K562 (cell line): Measurements from ENCODE around the gene GPR15. TPM values are rescaled to one million over a fixed set of nuclear protein-coding genes. Genes with fewer than 3 reads are reported as not detected.

Experiments used
- ATAC-seq: fragments of 200-7000 bp; cut with Tn5 transposase; 3 replicates; pipeline ENCODE4 v1.9.1; 2020; ENCODE audit warnings: moderate library complexity
- BruUV-seq: library from RNA; stranded (reverse); fragments of 400-500 nt; replicated peaks from 2 replicates; lab custom pipeline; 2021; lab: Mats Ljungman, UMichigan
- CTCF ChIA-PET: fragments of 300-600 bp; formaldehyde crosslinking; extraction: SDS; loops from one replicate; lab custom pipeline; 2021; ENCODE audit warnings: low intra/inter-chr PET ratio; lab: Yijun Ruan, JAX
- POLR2A ChIA-PET: fragments of 300-600, 350-650 bp; sonication (Branson Sonifier 250); formaldehyde crosslinking; extraction: SDS; loops from one replicate; lab custom pipeline; 2021; ENCODE audit warnings: antibody characterized with exemption, inconsistent platforms; lab: Yijun Ruan, JAX
- DNase-seq, 4 experiments: peaks; one replicate each; pipeline versions ENCODE4 v3.0.0 to v3.0.0-alpha.2; 2011 to 2018; ENCODE audit warnings: low spot score in 3 of 4, mixed read lengths in 3 of 4; ENCODE audit errors: extremely low read depth in 1 of 4
- FAIRE-seq: peaks from 2 replicates; lab custom pipeline; 2011; peaks lifted over from hg19 to GRCh38; lab: Jason Lieb, UNC
- H2AFZ ChIP-seq: 2 replicates; pipeline ENCODE4 v1.6.0; 2011; ENCODE audit warnings: low read depth, low read length, control low read depth, inconsistent platforms
- H3K27ac ChIP-seq: fragments of 200-600 bp; 3 replicates; pipeline ENCODE4 v1.8.0; 2011; ENCODE audit warnings: low read depth, mild to moderate bottlenecking, control low read depth, inconsistent platforms, low read length, moderate library complexity, mixed read lengths; ENCODE audit errors: extremely low read depth
- H3K27me3 ChIP-seq, 2 experiments: fragments of 300-600 bp in 1 of 2; 2 replicates in 1 of 2; 3 replicates in 1 of 2; pipeline versions ENCODE4 v1.6.0 to v1.8.0; 2011; ENCODE audit warnings: inconsistent platforms in 2 of 2, low read length in 2 of 2, mild to moderate bottlenecking in 1 of 2, mixed read lengths in 1 of 2, moderate library complexity in 1 of 2; ENCODE audit not compliant: control insufficient read depth in 2 of 2, insufficient read depth in 2 of 2
- H3K36me3 ChIP-seq: fragments of 300-600 bp; 3 replicates; pipeline ENCODE4 v1.8.0; 2011; ENCODE audit warnings: mild to moderate bottlenecking, low read length, inconsistent platforms; ENCODE audit not compliant: control insufficient read depth, insufficient read depth
- H3K4me1 ChIP-seq, 2 experiments: fragments of 200-600 bp in 1 of 2; replicated peaks in 1 of 2; 2 replicates in 1 of 2; 3 replicates in 1 of 2; pipeline versions ENCODE4 v1.5.1 to v1.8.0; 2011; ENCODE audit warnings: inconsistent platforms in 2 of 2, low read length in 2 of 2, mild to moderate bottlenecking in 1 of 2, mixed read lengths in 1 of 2, moderate library complexity in 1 of 2; ENCODE audit not compliant: control insufficient read depth in 2 of 2, insufficient read depth in 2 of 2
- H3K4me2 ChIP-seq: 2 replicates; pipeline ENCODE4 v1.6.1; 2011; ENCODE audit warnings: low read length, control low read depth, inconsistent platforms, mixed read lengths; ENCODE audit not compliant: insufficient read depth
- H3K4me3 ChIP-seq: fragments of 200-600 bp; sonication (generic), shearing (Covaris generic); 2 replicates; pipeline ENCODE4 v1.5.1; 2016; ENCODE audit warnings: control low read depth, inconsistent platforms
- H3K79me2 ChIP-seq: fragments of 200-600 bp; 3 replicates; pipeline ENCODE4 v1.8.0; 2011; ENCODE audit warnings: low read length, inconsistent platforms; ENCODE audit not compliant: control insufficient read depth, insufficient read depth
- H3K9ac ChIP-seq, 2 experiments: 2 replicates each; pipeline versions ENCODE4 v1.6.0 to v1.6.1; 2011; ENCODE audit warnings: low read depth in 2 of 2, low read length in 2 of 2, control low read depth in 1 of 2, inconsistent platforms in 1 of 2, mild to moderate bottlenecking in 1 of 2, mixed read lengths in 1 of 2; ENCODE audit not compliant: insufficient read depth in 1 of 2
- H3K9me1 ChIP-seq: one replicate; pipeline ENCODE4 v1.6.0; 2011; ENCODE audit warnings: inconsistent platforms, mild to moderate bottlenecking, low read length, moderate library complexity; ENCODE audit not compliant: control insufficient read depth, insufficient read depth
- H3K9me3 ChIP-seq: replicated peaks from 2 replicates; pipeline ENCODE4 v1.5.1; 2011; ENCODE audit warnings: low read depth, low read length, inconsistent platforms; ENCODE audit not compliant: control insufficient read depth, insufficient read depth
- H4K20me1 ChIP-seq: replicated peaks from 2 replicates; pipeline ENCODE4 v1.6.1; 2011; ENCODE audit warnings: low read length, inconsistent platforms, mixed read lengths; ENCODE audit not compliant: control insufficient read depth, insufficient read depth
- ATF3 ChIP-seq, 2 experiments: fragments of 450-650 bp in 1 of 2; sonication (generic) in 1 of 2; formaldehyde crosslinking in 1 of 2; IDR thresholded peaks in 1 of 2; conservative IDR thresholded peaks in 1 of 2; 2 replicates each; pipeline versions ENCODE4 v1.6.1 to v1.8.1; 2016 to 2023; ENCODE audit warnings: mild to moderate bottlenecking in 2 of 2, moderate library complexity in 2 of 2, inconsistent platforms in 1 of 2, missing genetic modification reagents in 1 of 2
- NFIC ChIP-seq: fragments of 450-650 bp; IDR thresholded peaks from 2 replicates; pipeline ENCODE4 v1.6.1; 2017; ENCODE audit warnings: mild to moderate bottlenecking, inconsistent platforms
- NONO ChIP-seq, 2 experiments: fragments of 200-400 bp in 1 of 2; fragments of 450-650 bp in 1 of 2; formaldehyde crosslinking in 1 of 2; IDR thresholded peaks; 2 replicates each; pipeline ENCODE4 v1.6.1; 2017; ENCODE audit warnings: low read depth in 2 of 2, mild to moderate bottlenecking in 2 of 2, moderate library complexity in 2 of 2, low read length in 1 of 2
- POLR3A ChIP-seq: IDR thresholded peaks from 2 replicates; pipeline ENCODE4 v1.6.1; 2011; ENCODE audit warnings: borderline replicate concordance, mild to moderate bottlenecking, moderate library complexity; ENCODE audit not compliant: insufficient read length, insufficient read depth; ENCODE audit errors: extremely low read depth
- SIX5 ChIP-seq, 2 experiments: IDR thresholded peaks; 2 replicates each; pipeline ENCODE4 v1.6.1; 2011; ENCODE audit warnings: low read length in 2 of 2, borderline replicate concordance in 1 of 2, low read depth in 1 of 2, mild to moderate bottlenecking in 1 of 2, moderate library complexity in 1 of 2; ENCODE audit not compliant: insufficient read depth in 1 of 2
- SNIP1 ChIP-seq: fragments of 450-650 bp; IDR thresholded peaks from 2 replicates; pipeline ENCODE4 v1.7.1; 2017; ENCODE audit warnings: low read depth, mild to moderate bottlenecking
- SRSF3 ChIP-seq: fragments of 200-400 bp; formaldehyde crosslinking; IDR thresholded peaks from 2 replicates; pipeline ENCODE4 v1.6.1; 2016; ENCODE audit warnings: mild to moderate bottlenecking, low read length, moderate library complexity; ENCODE audit not compliant: insufficient read depth
- THRB ChIP-seq: fragments of 450-650 bp; formaldehyde crosslinking; conservative IDR thresholded peaks from 2 replicates; pipeline ENCODE4 v1.4.0; 2022; ENCODE audit warnings: mild to moderate bottlenecking, missing genetic modification characterization
- WGBS: fragments of 100-300 bp; shearing (Covaris generic); methylation state at CpG from one replicate; pipeline ENCODE4 v1.1.6; 2016; ENCODE audit warnings: low coverage, mixed read lengths; ENCODE audit not compliant: insufficient coverage; ENCODE audit errors: missing lambda C conversion rate; 5-methylcytosine and 5-hydroxymethylcytosine counted together
- in situ Hi-C: fragments of 300-500 bp; cut with MboI; formaldehyde crosslinking; loops from 4 replicates; pipeline ENCODE4 v1.15.0; 2018; ENCODE audit warnings: inconsistent platforms, mixed read lengths
- intact Hi-C: fragments of 100-400 bp; cut with micrococcal nuclease; formaldehyde crosslinking; loops from 2 replicates; pipeline ENCODE4 v1.14.2; 2022
- polyA plus RNA-seq, 8 experiments: library from polyadenylated mRNA; depleted of rRNA in 4 of 8; stranded (reverse) in 5 of 8; unstranded in 3 of 8; fragments of >200 nt; fragmentation: Nextera tagmentation in 2 of 8; fragmentation: Illumina TruSeq in 1 of 8; extraction: Ambion mirVana in 2 of 8; extraction: Trizol in 1 of 8; gene quantifications; 2 replicates each; pipeline versions ENCODE4 v1.2.1 to v1.2.3, GENCODE V29; 2011 to 2014; ENCODE audit warnings: inconsistent platforms in 1 of 8, missing spikeins in 1 of 8
- total RNA-seq, 7 experiments: library from RNA; depleted of rRNA in 6 of 7; stranded (reverse); fragments of >200 nt in 6 of 7; fragmentation: Illumina TruSeq in 2 of 7; extraction: Trizol in 2 of 7; gene quantifications; 2 replicates each; pipeline versions ENCODE4 v1.2.1 to v1.2.3, GENCODE V29; 2011 to 2021; ENCODE audit warnings: low replicate concordance in 1 of 7
- TF ChIP-seq, protein P1 (sequence below), 2 experiments: IDR thresholded peaks; 2 replicates each; pipeline ENCODE4 v1.6.1; 2011; ENCODE audit warnings: borderline replicate concordance in 1 of 2, control low read depth in 1 of 2, low read depth in 1 of 2, low read length in 1 of 2, mild to moderate bottlenecking in 1 of 2, mixed read lengths in 1 of 2, moderate library complexity in 1 of 2; ENCODE audit not compliant: insufficient read depth in 1 of 2, insufficient read length in 1 of 2, poor library complexity in 1 of 2, severe bottlenecking in 1 of 2; ENCODE audit errors: extremely low read depth in 1 of 2
- TF ChIP-seq, protein P2 (sequence below): fragments of 450-650 bp; formaldehyde crosslinking; IDR thresholded peaks from 2 replicates; pipeline ENCODE4 v1.4.0; 2022; ENCODE audit warnings: mild to moderate bottlenecking, moderate library complexity
- TF ChIP-seq, protein P3 (sequence below): fragments of 450-650 bp; IDR thresholded peaks from 2 replicates; pipeline ENCODE4 v1.6.1; 2016; ENCODE audit warnings: mild to moderate bottlenecking

Gene GPR15
- total and polyA plus RNA-seq, 9 of the 15 experiments (the other 6 are each of a cell fraction or from before 2014, with no cell fraction given): 0.13 TPM; not detected in 8

DNA sequence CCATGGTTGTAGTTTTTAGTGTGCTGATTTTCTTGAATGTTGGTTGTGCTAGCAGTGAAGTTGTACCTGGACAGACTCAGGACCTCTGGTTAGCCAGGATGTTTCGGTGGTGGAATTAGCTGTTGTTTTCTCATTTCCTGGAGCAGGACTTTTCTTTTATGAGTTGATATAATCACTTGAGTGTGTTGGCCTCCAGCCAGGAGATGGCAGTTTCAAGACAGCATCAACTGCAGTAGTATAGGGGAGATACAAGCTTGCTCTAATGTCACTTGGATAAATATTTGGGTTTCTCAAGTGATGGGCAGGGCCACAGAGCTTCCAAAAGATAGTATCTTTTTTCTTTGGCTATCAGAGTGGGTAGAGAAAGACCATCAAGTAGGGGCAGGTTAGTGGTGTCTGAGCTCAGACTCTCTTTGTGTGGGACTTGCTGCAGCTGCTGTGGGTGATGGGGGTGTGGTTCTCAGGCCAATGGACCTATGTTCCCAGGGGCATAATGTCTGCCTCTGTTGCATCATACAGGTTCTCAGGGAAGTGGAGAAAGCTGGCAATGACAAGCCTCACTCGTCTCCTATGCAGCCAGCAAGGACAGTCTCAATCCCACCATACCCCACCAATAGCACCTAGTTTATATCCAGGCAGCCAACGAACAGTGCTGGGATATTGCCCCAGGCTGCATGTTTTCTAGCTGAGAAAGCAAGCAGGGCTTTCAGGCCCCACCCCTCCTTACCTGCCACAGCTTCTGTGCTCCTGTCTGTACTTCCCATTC lies 48.9 kb upstream of the GPR15 start:
- peaks cover 0 to 7% of the 10 kb centered on the region in 2 experiments; a peak in 3 of 5 replicates for H3K4me1 ChIP-seq
- H3K9ac ChIP-seq: no peak overlapping the region
- intact Hi-C loops: no loop called here
- TF ChIP-seq, protein P1, sequence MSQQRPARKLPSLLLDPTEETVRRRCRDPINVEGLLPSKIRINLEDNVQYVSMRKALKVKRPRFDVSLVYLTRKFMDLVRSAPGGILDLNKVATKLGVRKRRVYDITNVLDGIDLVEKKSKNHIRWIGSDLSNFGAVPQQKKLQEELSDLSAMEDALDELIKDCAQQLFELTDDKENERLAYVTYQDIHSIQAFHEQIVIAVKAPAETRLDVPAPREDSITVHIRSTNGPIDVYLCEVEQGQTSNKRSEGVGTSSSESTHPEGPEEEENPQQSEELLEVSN (IDR thresholded peaks at IDR 0.05; ENCODE audit: borderline replicate concordance in 1 of 2, extremely low read depth in 1 of 2, insufficient read depth in 1 of 2, insufficient read length in 1 of 2, low read depth in 1 of 2, low read length in 1 of 2, poor library complexity in 1 of 2, severe bottlenecking in 1 of 2): no peak
- no peak for TF ChIP-seq SNIP1
- no peak for TF ChIP-seq THRB (CRISPR knock-in tag)
- TF ChIP-seq SIX5 (IDR thresholded peaks at IDR 0.05; ENCODE audit: borderline replicate concordance in 1 of 2, insufficient read depth in 1 of 2, low read depth in 1 of 2, low read length in 2 of 2): no peak
- TF ChIP-seq, protein P2, sequence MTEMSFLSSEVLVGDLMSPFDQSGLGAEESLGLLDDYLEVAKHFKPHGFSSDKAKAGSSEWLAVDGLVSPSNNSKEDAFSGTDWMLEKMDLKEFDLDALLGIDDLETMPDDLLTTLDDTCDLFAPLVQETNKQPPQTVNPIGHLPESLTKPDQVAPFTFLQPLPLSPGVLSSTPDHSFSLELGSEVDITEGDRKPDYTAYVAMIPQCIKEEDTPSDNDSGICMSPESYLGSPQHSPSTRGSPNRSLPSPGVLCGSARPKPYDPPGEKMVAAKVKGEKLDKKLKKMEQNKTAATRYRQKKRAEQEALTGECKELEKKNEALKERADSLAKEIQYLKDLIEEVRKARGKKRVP (CRISPR knock-in tag): 0 out of 2 replicates have a peak, but pooled peaks have one; percentile 48
- no peak for TF ChIP-seq NONO (IDR thresholded peaks at IDR 0.05; ENCODE audit: low read depth in 2 of 2, low read length in 1 of 2)
- TF ChIP-seq ATF3 (IDR thresholded peaks at IDR 0.05): peak; percentile 50
- TF ChIP-seq ATF3 (CRISPR knock-in tag; conservative IDR thresholded peaks at IDR 0.05): no peak
- TF ChIP-seq NFIC: peak; percentile 72
- TF ChIP-seq, protein P3, sequence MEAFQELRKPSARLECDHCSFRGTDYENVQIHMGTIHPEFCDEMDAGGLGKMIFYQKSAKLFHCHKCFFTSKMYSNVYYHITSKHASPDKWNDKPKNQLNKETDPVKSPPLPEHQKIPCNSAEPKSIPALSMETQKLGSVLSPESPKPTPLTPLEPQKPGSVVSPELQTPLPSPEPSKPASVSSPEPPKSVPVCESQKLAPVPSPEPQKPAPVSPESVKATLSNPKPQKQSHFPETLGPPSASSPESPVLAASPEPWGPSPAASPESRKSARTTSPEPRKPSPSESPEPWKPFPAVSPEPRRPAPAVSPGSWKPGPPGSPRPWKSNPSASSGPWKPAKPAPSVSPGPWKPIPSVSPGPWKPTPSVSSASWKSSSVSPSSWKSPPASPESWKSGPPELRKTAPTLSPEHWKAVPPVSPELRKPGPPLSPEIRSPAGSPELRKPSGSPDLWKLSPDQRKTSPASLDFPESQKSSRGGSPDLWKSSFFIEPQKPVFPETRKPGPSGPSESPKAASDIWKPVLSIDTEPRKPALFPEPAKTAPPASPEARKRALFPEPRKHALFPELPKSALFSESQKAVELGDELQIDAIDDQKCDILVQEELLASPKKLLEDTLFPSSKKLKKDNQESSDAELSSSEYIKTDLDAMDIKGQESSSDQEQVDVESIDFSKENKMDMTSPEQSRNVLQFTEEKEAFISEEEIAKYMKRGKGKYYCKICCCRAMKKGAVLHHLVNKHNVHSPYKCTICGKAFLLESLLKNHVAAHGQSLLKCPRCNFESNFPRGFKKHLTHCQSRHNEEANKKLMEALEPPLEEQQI: no peak
- TF ChIP-seq SRSF3: no peak
- TF ChIP-seq POLR3A: no peak
- H2AFZ ChIP-seq: peak overlapping the region; percentile 55; the same call in 1 of the 2 replicates
- 12% methylated on average over 2 of the region's 3 CpGs for WGBS
- H3K27ac ChIP-seq: no peak overlapping the region
- no peaks in the 10 kb centered on the region for H3K36me3 ChIP-seq
- peak overlapping the region; percentile 18; the same call in 1 of the 2 replicates for H3K4me2 ChIP-seq
- ATAC-seq (peak; percentile 73), FAIRE-seq (no peak), DNase-seq (peak in 1 of 4 experiments; percentile 10)
- no TSS peak for BruUV-seq
- H4K20me1 ChIP-seq: no peaks in the 10 kb centered on the region
- H3K79me2 ChIP-seq: no peaks in the 10 kb centered on the region
- H3K4me3 ChIP-seq: no peak overlapping the region
- POLR2A ChIA-PET: interaction anchor here (0.9 to 1.2 kb wide), 2 partner anchors 91 to 105 kb away, joined by 3 read pairs; no protein-coding TSS in a partner anchor
- H3K9me1 ChIP-seq: no peaks in the 10 kb centered on the region
- in situ Hi-C loops: no loop called here
- CTCF ChIA-PET: no interaction called here
- no peaks in the 10 kb centered on the region for H3K9me3 ChIP-seq
- H3K27me3 ChIP-seq: no peaks in the 10 kb centered on the region
